ENCODE measurements around the gene SH2B3.

DNA sequence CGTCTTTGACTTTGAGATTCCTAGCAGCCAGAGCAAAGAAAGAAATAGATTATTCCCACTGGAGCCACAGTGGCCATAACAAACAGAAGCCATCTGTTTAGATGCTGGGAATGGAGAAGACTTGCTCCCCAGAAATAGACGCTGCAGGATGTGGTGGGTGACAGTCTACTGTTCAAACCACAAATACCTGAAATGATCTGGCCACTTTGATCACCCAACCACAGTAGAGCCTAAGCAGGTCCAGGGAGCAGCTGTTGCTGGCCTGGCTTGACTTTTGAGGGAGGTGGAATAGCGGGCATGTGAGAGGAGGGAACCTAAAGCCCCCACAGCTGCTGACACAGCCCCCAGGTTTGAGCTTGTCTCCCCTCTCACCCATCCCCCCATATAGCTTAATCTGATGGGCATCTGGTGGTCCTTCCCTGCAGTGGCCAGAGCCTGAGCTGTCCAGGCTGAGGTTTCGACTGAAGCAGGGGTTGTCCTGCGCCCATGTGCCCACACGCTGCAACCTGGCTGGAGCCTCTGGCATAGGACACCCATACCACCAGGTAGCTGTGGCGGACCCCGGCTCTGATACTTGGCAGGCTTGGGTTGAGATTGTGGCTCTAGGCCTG lies 38.7 kb downstream of the SH2B3 start:
- TF ChIP-seq, protein P1, sequence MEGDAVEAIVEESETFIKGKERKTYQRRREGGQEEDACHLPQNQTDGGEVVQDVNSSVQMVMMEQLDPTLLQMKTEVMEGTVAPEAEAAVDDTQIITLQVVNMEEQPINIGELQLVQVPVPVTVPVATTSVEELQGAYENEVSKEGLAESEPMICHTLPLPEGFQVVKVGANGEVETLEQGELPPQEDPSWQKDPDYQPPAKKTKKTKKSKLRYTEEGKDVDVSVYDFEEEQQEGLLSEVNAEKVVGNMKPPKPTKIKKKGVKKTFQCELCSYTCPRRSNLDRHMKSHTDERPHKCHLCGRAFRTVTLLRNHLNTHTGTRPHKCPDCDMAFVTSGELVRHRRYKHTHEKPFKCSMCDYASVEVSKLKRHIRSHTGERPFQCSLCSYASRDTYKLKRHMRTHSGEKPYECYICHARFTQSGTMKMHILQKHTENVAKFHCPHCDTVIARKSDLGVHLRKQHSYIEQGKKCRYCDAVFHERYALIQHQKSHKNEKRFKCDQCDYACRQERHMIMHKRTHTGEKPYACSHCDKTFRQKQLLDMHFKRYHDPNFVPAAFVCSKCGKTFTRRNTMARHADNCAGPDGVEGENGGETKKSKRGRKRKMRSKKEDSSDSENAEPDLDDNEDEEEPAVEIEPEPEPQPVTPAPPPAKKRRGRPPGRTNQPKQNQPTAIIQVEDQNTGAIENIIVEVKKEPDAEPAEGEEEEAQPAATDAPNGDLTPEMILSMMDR (IDR thresholded peaks at IDR 0.05) = no peak
- TF ChIP-seq POLR2AphosphoS5 (IDR thresholded peaks at IDR 0.05; ENCODE audit: insufficient read depth in 1 of 2, low read depth in 1 of 2) = no peak

Data from vagina (tissue), 2 donors.